HG03108 (cell line): ENCODE results near the gene RNF146.
"Not testable (repeated sequence)": the region's sequence is repeated elsewhere in the genome, so short reads cannot be mapped to it uniquely, and the experiment has no call there.

Experiments used
- ATAC-seq: cut with Tn5 transposase; IDR thresholded peaks from one replicate; pipeline ENCODE4 v1.9.1; 2021; ENCODE audit warnings: moderate library complexity; ENCODE audit not compliant: unreplicated experiment

Gene RNF146

GRCh38 chr6:127282184-127282583 is 15.5 kb downstream of the RNF146 start:
- ATAC-seq, result no peak

- ATAC-seq, result no peak
These were observed 22.0 kb downstream of the RNF146 start for GRCh38 chr6:127288705-127289104.

DNA sequence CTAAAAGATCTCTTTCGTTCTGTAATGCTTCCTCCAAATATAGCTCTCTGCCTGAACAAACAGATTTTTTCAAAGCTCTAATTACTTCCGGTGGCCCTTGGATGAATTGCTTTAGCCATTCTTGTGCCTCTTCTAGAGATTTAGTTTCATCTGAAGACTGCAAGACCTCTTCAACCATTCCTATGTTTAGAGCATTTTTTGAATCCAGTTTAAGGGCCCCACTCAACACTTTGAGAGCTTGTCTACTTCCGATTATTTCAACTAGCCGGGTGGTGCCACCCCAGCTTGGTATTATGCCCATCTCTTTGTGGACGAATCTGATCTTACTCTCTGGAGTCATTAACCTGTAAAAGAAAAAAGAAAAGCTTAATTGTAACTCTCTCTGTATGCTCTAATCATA is 23.3 kb downstream of the RNF146 start:
- ATAC-seq, result no peak

GRCh38 chr6:127290391-127291265 is 24.0 kb downstream of the RNF146 start:
- peak; percentile 39 for ATAC-seq

DNA sequence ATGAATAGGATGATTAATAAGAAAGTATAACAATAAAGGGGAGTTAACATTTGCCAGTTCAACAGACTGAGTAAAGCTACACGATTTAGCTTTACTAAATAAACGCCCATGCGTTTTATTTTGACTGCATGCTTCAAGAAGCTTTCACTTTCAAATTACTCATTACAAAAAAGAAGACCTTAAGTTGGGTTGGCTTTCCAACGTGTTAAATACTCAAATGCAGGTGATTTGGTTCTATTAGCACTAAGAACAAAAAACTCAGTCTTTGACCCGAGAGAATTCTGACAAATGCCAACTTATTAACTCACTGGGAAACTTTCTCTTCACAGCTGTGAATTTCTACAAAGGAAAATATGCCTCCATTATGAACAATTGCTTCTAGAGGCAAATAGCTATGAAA is 24.8 kb downstream of the RNF146 start:
- ATAC-seq, result peak; percentile 86

DNA sequence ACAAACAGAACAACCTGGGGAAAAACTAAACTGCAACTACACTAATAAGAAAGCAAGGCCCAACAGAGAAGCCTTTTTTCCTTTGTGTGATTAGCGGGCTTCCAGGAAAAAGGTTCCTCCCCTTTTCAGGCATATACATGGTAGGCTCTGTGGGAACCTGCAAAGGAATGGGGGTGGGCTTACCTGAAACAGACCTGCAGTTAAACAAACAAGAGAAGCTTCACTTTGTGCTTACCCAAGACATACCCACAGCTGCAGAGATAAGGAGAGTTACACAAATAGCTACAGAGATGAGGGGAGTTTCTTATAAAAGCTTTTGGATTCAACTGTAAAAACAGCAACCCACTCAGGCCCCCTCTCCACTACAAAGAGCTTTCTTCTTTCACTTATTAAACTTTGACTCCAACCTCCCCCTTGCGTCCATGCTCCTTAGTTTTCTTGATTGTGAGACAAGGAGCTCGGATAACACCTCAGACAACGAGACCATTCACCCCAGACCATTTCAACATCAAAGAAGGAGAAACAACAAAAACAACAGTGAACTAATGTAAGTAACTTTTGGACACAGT is 30.9 kb downstream of the RNF146 start:
- ATAC-seq, result no peak

DNA sequence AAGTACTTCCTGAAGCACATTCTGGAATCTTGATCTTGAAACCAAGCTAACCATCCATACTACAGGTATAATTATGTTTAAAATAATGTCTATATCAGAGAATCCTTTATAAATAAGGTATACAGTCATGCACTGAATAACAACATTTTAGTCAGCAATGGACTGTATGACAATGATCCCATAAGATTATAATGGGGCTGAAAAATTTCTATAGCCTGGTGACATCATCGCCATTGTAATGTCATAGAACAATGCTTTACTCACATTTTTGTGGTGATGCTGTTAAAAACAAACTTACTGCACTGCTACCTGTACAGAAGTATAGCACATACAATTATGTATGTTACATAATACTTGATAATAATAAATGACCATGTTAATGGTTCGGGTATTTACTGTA is 31.8 kb downstream of the RNF146 start:
- ATAC-seq, result no peak

GRCh38 chr6:127299522-127300240 is 33.0 kb downstream of the RNF146 start:
- ATAC-seq, result no peak

GRCh38 chr6:127300411-127300810 is 33.7 kb downstream of the RNF146 start:
- no peak for ATAC-seq

- no peak for ATAC-seq
These were observed 34.6 kb downstream of the RNF146 start for GRCh38 chr6:127301199-127301700.

DNA sequence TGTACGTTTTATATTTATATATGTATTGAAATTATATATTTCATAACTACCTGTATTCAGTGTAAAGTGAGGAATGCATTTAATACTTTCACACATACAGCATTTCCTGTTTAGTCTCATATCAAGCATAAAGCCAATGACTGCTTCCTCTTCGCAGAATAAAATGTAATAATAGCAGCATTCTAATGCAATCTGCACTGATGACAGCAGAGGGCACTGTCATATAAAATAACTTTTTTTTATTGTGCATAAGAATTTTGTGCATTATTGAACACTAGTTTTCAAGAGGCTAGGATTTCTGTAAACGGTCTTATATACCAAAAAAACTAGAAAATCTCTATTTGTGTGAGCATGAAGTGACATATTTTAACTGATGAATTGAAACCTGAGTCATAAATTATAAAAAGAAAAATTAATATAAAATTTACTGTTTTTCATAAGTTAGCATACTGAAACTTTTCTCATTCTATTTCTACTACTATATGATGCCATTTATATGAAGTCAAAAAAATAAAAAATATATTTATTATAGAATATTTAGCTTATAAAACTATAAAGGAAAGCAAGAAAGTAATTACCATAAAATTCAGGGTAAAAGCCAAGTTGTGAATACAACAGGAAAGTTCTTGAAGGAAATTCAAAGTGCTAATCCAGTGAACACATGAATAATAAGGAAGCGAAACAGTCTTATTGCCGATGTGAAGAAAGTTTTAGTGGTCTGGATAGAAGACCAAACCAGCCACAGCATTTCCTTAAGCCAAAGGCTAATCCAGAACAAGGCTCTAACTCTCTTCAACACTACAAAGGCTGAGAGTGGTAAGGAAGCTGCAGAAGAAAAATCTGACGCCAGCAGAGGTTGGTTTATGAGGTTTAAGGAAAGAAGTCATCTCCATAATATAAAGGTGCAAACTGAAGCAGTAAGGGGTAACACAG is 36.3 kb downstream of the RNF146 start:
- ATAC-seq, result peak; percentile 61

- no peak for ATAC-seq
These were observed 37.3 kb downstream of the RNF146 start for GRCh38 chr6:127303917-127304316.

DNA sequence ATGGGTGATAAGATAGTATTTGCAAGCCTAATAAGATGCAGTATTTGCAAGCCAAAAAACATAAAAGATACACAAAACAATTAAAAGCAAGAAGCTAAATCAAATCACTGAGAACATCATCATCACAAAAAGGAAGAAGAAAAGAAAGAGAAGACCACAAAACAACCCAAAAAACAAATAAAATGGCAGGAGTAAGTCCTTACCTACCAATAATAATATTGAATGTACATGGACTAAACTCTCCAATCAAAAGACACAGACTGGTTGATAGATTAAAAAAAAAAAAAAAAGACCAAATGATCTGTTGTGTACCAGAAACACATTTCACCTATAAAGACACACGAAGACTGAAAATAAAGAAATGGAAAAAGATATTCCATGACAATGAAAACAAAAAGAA is 39.1 kb downstream of the RNF146 start:
- ATAC-seq, result no peak

DNA sequence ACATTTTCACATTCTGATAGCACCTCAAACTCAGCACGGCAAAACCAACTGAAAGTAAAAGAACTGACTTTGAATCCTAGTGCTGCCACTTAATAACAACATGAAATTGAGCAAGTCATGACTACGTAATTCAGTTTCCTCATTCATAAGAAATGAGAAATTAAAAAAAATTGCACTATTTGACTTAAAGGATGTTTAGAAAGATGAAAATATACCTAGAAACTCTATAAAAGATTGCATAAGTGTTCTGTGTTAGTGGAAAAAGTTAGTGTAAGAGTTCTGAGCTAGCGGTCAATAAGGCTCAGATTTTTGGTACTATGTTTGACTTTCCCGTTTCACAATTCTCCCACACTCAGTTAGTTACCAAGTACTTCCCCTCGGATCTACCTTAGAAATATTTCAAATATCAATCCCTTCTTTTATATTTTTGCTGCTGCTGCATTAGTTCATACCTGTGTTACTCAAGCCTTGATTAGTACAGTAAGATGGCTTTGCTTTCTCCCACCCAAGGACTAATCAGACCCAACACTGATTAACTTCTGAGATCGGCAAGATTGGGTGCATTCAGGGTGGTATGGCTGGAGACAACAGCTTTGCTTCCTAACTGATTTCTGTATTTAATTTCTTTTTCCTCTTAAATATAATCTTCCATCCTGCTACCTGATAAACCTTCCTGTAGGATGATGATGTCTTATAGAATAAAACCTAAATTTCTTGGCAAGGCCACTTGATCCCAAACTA is 50.9 kb downstream of the RNF146 start:
- no peak for ATAC-seq

DNA sequence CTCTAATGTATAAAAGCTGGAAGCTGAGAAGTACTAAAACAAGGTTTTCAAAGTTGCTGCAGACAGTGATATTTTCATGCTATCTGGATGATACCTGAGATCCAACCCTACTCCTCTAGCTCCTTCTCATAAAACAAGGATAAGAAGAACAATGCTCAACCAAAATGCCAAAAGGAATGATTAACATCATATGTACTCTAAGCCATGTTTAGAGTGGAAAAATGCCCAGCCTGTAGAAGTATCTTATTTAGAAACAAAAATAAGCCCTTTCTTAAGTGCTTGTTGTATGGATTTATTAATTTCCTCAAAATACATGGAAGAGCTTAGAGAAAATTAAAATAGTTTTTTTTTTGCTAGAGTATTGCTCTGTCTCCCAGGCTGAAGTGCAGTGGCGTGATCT is 53.0 kb downstream of the RNF146 start:
- no peak for ATAC-seq

- ATAC-seq, result no peak
These were observed 61.5 kb downstream of the RNF146 start for GRCh38 chr6:127328043-127328609.

DNA sequence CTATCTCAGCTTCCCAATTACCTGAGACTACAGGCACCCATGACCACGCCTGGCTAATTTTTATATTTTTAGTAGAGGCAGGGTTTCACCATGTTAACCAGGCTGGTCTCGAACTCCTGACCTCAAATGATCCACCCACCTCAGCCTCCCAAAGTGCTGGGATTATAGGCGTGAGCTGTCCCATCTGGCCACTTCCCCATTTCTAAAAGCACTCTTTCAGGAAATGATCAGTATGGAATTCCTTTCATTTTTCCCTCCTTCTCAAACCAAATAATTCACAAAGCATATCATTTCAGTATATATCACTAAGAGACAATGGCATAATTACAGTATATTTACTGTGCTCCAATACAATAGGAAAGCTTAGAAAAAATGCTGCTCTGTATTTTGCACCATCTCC is 64.6 kb downstream of the RNF146 start:
- ATAC-seq, result not testable (repeated sequence)

- no peak for ATAC-seq
These were observed 65.8 kb downstream of the RNF146 start for GRCh38 chr6:127332383-127332961.
